ENCODE data around the gene SNRPD3. TPM values are rescaled to one million over a fixed set of nuclear protein-coding genes. Genes with fewer than 3 reads are reported as not detected.
A peak's percentile ranks its signal among the peaks of the same experiment; 100 is the strongest.

SNRPD3 gene
- total RNA-seq, 1 donor from 2014 or later = 66.8 TPM

GRCh38 chr22:24565077-24565476 lies 9.3 kb downstream of the SNRPD3 start:
- peaks cover 73% of the 10 kb centered on the region for H3K36me3 ChIP-seq
- TF ChIP-seq CTCF (IDR thresholded peaks at IDR 0.05) = no peak
- intact Hi-C loops (cut with DNase I) = no loop called here

GRCh38 chr22:24566899-24567511 lies 11.2 kb downstream of the SNRPD3 start:
- intact Hi-C loops (cut with DNase I) = no loop called here
- no peaks in the 10 kb centered on the region for H3K9me3 ChIP-seq
- ATAC-seq = peak; percentile 58 to 69
- peaks cover 77% of the 10 kb centered on the region for H3K36me3 ChIP-seq
- DNase-seq = no peak
- no peak for TF ChIP-seq CTCF (IDR thresholded peaks at IDR 0.05)
- no peaks in the 10 kb centered on the region for H3K27me3 ChIP-seq (ENCODE audit: low read depth)
- H3K4me1 ChIP-seq = peaks cover 42% of the 10 kb centered on the region
- H3K27ac ChIP-seq = no peak overlapping the region
- H3K4me3 ChIP-seq = no peak overlapping the region

More at GRCh38 chr22:24565077-24565476, 9.3 kb downstream of the SNRPD3 start:
- H3K4me1 ChIP-seq = peaks cover 42% of the 10 kb centered on the region
- no peak for DNase-seq
- ATAC-seq = no peak
- H3K4me3 ChIP-seq = no peak overlapping the region
- no peaks in the 10 kb centered on the region for H3K27me3 ChIP-seq (ENCODE audit: low read depth)
- H3K27ac ChIP-seq = no peak overlapping the region
- no peaks in the 10 kb centered on the region for H3K9me3 ChIP-seq

GRCh38 chr22:24567668-24568067 lies 11.9 kb downstream of the SNRPD3 start:
- no peak for DNase-seq
- H3K4me3 ChIP-seq = no peak overlapping the region
- TF ChIP-seq CTCF (IDR thresholded peaks at IDR 0.05) = no peak
- no peak overlapping the region for H3K27ac ChIP-seq
- ATAC-seq = peak; percentile 18 to 46
- H3K9me3 ChIP-seq = no peaks in the 10 kb centered on the region
- peaks cover 37% of the 10 kb centered on the region for H3K4me1 ChIP-seq
- intact Hi-C loops (cut with DNase I) = no loop called here
- peaks cover 77% of the 10 kb centered on the region for H3K36me3 ChIP-seq
- no peaks in the 10 kb centered on the region for H3K27me3 ChIP-seq (ENCODE audit: low read depth)

GRCh38 chr22:24571266-24571665 lies 15.5 kb downstream of the SNRPD3 start:
- DNase-seq = no peak

GRCh38 chr22:24576778-24577177 lies 21.0 kb downstream of the SNRPD3 start:
- DNase-seq (no peak), ATAC-seq (no peak)
- intact Hi-C loops (cut with DNase I) = no loop called here
- H3K27ac ChIP-seq = no peak overlapping the region
- peaks cover 47% of the 10 kb centered on the region for H3K36me3 ChIP-seq
- no peak for TF ChIP-seq CTCF (IDR thresholded peaks at IDR 0.05)
- H3K4me3 ChIP-seq = no peak overlapping the region
- no peaks in the 10 kb centered on the region for H3K27me3 ChIP-seq (ENCODE audit: low read depth)
- no peaks in the 10 kb centered on the region for H3K9me3 ChIP-seq
- H3K4me1 ChIP-seq = peaks cover 9% of the 10 kb centered on the region

More at GRCh38 chr22:24571266-24571665, 15.5 kb downstream of the SNRPD3 start:
- no peak overlapping the region for H3K4me3 ChIP-seq
- intact Hi-C loops (cut with DNase I) = no loop called here
- H3K27me3 ChIP-seq (ENCODE audit: low read depth) = no peaks in the 10 kb centered on the region
- no peaks in the 10 kb centered on the region for H3K9me3 ChIP-seq
- ATAC-seq = no peak
- TF ChIP-seq CTCF (IDR thresholded peaks at IDR 0.05) = no peak
- H3K27ac ChIP-seq = no peak overlapping the region
- H3K36me3 ChIP-seq = peaks cover 77% of the 10 kb centered on the region
- H3K4me1 ChIP-seq = peaks cover 11% of the 10 kb centered on the region

All from lower lobe of right lung (tissue), 2 donors.